BE2C (cell line): ENCODE measurements around the gene NINL.
A peak's percentile ranks its signal among the peaks of the same experiment; 100 is the strongest.

ENCODE experiments used
- DNase-seq: peaks from one replicate; pipeline ENCODE4 v3.0.0-alpha.2; 2020
- H3K27me3 ChIP-seq: fragments of 250-450 bp; sonication (Bioruptor Pico); 2 replicates; pipeline ENCODE4 v1.5.1; 2020; ENCODE audit warnings: mild to moderate bottlenecking
- H3K36me3 ChIP-seq: fragments of 250-450 bp; sonication (Bioruptor Pico); 2 replicates; pipeline ENCODE4 v1.5.1; 2020; ENCODE audit warnings: mild to moderate bottlenecking
- H3K4me1 ChIP-seq: fragments of 250-450 bp; sonication (Bioruptor Pico); 2 replicates; pipeline ENCODE4 v1.5.1; 2020
- H3K4me3 ChIP-seq: 2 replicates; pipeline ENCODE4 v1.5.1; 2011; ENCODE audit warnings: low read depth, low read length
- H3K9me3 ChIP-seq: fragments of 250-450 bp; sonication (Bioruptor Pico); 2 replicates; pipeline ENCODE4 v1.5.1; 2020
- TF ChIP-seq, protein P1 (sequence below): IDR thresholded peaks from 2 replicates; pipeline ENCODE4 v1.5.1; 2012; ENCODE audit warnings: mild to moderate bottlenecking, low read depth, low read length

NINL gene

DNA sequence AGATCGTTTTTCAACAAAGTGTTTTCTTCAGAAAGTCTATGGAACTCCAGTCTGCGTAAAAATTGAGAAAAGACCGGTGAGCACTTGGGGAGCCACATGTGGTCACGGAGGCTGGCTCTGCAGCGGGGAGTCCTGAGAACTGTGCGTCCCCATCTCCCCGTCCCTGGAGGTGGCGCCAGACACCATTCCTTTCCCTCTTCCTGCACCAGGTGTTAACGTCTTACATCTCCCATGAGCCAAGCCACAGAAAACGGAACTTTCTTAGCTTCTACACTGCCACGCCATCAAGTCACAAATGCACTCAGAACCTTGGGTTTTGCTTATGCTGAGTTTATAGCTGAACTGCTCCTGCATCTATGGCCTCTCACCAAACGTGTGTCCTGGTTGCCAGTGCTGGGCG lies 115.3 kb downstream of the NINL start:
- H3K36me3 ChIP-seq, result no peaks in the 10 kb centered on the region
- peak; percentile 38 for DNase-seq

DNA sequence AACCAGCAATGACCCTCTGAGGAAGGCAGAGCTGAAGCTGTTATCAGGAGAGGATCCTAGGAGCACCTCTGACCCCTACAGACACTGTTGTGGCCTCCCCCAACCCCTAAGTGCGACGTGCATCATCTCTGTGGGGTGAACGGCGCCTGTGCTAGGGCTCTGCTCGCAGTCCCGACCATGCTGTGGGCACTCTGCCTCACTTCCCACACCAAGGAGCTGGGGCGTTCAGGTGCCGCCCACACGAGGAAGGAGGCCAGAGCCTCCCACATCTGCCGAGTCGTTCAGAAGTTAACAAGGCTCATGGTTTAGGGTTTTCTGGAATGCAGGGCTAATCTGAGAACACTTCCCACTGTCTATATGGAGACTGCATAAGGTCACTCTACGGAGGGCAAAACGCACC lies 115.8 kb downstream of the NINL start:
- H3K4me1 ChIP-seq, result no peaks in the 10 kb centered on the region
- no peak for DNase-seq
- H3K36me3 ChIP-seq, result no peaks in the 10 kb centered on the region
- H3K9me3 ChIP-seq, result no peaks in the 10 kb centered on the region
- H3K4me3 ChIP-seq, result no peak overlapping the region
- H3K27me3 ChIP-seq, result no peaks in the 10 kb centered on the region
- TF ChIP-seq, protein P1, sequence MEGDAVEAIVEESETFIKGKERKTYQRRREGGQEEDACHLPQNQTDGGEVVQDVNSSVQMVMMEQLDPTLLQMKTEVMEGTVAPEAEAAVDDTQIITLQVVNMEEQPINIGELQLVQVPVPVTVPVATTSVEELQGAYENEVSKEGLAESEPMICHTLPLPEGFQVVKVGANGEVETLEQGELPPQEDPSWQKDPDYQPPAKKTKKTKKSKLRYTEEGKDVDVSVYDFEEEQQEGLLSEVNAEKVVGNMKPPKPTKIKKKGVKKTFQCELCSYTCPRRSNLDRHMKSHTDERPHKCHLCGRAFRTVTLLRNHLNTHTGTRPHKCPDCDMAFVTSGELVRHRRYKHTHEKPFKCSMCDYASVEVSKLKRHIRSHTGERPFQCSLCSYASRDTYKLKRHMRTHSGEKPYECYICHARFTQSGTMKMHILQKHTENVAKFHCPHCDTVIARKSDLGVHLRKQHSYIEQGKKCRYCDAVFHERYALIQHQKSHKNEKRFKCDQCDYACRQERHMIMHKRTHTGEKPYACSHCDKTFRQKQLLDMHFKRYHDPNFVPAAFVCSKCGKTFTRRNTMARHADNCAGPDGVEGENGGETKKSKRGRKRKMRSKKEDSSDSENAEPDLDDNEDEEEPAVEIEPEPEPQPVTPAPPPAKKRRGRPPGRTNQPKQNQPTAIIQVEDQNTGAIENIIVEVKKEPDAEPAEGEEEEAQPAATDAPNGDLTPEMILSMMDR, result no peak

More for the DNA sequence above, 115.3 kb downstream of the NINL start:
- Histone ChIP-seq H3K4me1 (no peaks in the 10 kb centered on the region), H3K9me3 (no peaks in the 10 kb centered on the region), H3K27me3 (no peaks in the 10 kb centered on the region), H3K4me3 (no peak overlapping the region)
- TF ChIP-seq, protein P1, result peak; percentile 61

DNA sequence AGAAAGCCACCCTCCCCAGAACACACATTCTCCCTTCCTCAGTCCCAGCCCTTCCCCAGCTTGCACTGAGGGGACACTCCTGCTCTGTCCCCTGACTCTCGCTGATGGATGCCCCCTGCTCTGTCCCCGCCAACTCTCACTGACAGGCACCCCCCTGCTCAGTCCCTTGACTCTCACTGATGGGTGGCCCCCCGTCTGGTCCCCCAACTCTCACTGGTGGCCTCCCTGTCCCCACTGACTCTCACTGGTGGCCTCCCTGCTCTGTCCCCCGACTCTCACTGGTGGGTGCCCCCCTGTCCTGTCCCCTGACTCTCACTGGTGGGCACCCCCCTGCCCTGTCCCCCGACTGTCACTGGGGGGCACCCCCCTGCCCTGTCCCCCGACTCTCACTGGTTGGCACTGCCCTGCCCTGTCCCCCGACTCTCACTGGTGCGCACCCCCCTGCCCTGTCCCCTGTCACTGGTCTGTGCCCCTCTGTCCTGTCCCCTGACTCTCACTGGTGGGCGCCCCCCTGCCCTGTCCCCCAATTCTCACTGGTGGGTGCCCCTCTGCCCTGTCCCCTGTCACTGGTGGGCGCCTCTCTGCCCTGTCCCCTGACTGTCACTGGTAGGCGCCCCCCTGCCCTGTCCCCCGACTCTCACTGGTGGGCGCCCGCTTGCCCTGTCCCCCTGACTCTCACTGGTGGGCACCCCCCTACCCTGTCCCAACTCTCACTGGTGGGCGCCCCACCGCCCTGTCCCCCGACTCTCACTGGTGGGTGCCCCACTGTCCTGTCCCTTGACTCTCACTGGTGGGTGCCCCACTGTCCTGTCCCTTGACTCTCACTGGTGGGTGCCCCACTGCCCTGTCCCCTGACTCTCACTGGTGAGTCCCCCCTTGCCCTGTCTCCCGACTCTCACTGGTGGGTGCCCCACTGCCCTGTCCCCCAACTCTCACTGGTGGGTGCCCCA lies 116.9 kb downstream of the NINL start:
- DNase-seq, result no peak
- Histone ChIP-seq H3K27me3 (no peaks in the 10 kb centered on the region), H3K4me3 (no peak overlapping the region), H3K9me3 (no peaks in the 10 kb centered on the region), H3K4me1 (no peaks in the 10 kb centered on the region), H3K36me3 (no peaks in the 10 kb centered on the region)
- TF ChIP-seq, protein P1, result no peak

DNA sequence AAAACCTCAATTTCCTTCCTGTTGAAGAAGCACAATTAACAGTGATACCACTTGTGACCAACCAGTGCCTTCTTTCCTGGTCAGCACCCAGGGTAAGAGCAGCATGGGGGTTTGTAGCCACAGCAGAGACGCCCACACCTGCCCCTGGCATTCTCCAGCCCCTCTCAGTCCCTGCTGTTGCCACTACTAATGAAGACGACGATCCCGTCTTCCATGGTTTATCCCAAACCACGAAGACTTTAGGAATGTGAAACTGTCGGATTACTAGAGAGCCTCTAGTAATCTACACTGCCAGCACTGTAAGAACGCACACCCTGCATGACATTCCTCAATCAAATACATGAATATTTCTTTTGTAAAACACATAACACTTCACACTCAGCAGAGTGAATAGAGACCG lies 117.9 kb downstream of the NINL start:
- no peak for DNase-seq
- Histone ChIP-seq H3K27me3 (no peaks in the 10 kb centered on the region), H3K9me3 (no peaks in the 10 kb centered on the region), H3K4me1 (no peaks in the 10 kb centered on the region), H3K4me3 (no peak overlapping the region), H3K36me3 (no peaks in the 10 kb centered on the region)
- TF ChIP-seq, protein P1, result no peak

DNA sequence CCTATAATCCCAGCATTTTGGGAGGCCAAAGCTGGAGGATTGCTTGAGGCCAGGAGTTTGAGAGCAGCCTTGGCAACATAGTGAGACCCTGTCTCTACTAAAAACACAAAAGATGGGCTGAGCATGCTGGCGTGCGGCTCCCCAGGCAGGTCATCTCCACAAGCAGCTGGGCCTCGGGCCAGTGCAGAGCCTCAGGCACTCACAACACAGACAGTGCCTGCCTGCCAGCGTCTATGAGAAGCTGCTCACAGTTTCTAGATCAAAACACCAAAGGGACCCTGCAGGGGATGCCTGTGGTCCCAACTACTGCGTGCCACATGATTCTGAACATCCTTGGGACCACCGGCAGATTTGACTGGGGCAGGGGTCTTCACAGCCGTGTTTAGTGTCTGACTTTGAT lies 118.5 kb downstream of the NINL start:
- no peaks in the 10 kb centered on the region for H3K36me3 ChIP-seq
- TF ChIP-seq, protein P1, result no peak
- no peak for DNase-seq
- no peak overlapping the region for H3K4me3 ChIP-seq
- no peaks in the 10 kb centered on the region for H3K4me1 ChIP-seq
- no peaks in the 10 kb centered on the region for H3K9me3 ChIP-seq
- H3K27me3 ChIP-seq, result no peaks in the 10 kb centered on the region
